ENCODE data around the gene TREX2.

Gene TREX2

DNA sequence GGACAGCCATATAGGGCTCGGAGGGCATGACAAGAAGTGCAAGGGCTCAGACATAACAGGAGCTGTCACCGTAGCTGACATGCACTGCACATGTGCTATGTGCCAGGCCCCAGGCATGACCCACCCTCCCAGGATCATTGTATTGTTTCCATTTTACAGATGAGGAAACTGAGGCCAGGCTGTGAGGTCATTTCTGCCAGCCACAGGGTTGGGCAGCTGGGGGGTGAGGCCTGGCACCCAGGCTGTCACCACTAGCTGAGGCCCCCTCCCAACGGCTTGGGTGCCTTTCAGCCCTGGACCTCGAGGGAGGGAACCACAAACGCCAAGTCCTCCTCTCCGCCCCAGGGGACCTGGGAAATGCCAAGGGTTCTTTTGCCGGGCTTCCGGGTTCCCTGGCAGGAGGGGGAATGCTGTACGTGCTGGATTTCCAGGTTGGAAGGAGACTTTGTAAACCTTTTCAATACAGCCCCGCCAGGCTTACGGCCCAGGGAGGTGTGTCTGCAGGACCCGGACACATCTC lies 12.6 kb downstream of the TREX2 start:
- no peak for DNase-seq

DNA sequence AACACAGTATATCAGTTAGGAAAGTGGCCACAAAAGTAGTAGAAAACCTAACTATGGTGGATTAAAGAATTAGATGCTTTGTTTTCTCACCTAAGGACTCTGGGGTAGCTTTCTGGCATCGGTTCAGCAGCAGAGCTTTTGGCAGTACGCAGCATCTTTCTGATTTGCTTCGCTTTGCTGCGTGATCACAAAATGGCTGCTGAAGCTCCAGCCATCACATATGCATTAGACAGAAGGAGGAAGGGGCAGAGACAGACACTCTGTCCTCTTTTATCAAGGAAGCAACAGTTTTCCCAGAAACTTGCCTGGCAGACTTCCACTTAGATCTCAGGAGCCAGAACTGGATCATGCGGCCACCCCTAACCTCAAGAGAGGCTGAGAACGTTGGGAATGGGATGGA lies 15.1 kb downstream of the TREX2 start:
- no peak for DNase-seq

DNA sequence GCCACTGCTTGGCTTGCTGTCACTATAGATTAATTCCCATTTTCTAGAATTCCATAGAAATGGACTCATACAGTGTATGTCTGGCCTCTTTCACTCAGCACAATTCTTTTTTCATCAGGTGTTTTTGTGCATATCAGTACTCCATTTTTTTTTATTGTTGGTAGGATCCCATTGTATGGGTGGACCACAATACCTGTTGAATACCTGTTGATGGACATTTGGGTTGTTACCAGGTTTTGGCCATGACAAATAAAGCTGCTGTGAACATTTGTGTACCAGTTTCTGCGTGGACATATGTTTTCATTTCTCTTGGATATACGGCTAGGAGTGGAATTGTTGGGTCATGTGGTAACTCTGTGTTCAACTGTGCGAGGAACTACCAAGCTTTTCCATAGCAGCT lies 19.7 kb downstream of the TREX2 start:
- no peak for DNase-seq

DNA sequence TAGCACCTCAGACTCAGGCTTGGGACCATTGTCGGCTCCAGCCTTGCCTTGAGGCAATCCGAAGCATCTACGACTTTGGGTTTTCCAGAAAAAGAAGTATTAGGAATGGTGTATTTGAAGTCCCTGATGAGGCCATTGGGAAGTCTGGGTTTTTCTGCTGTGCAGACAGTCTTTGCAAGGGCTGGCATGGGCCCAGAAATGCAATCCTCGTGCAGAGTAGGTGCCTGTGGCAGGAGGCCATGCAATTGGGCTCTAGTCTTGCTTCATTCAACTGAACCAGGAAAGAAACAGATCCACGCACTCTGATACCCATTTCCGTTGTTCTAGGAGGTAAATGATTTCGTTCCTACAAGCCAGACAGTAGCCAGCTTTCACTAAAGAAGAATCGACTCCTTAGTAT lies 22.2 kb downstream of the TREX2 start:
- DNase-seq: no peak

DNA sequence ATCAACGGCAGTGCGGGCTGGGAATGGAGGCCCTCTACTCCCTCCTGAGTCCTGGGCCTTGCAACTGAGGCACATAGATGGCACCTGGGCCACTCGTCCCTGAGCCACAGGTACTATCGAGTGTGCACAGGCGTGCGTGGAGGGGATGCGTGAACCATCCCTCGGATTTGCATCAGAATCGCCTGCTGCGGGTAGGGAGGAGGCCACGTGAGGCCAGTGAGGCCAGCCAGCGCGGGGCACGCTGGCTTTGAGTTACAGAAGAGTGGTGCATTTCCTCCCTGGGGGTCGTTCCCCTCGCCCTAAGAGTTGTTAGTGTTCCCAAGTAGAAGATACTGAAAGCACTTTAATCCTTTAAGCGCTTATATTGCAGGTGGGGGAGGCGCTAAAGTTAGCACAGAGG lies 24.0 kb downstream of the TREX2 start:
- no peak for DNase-seq

DNA sequence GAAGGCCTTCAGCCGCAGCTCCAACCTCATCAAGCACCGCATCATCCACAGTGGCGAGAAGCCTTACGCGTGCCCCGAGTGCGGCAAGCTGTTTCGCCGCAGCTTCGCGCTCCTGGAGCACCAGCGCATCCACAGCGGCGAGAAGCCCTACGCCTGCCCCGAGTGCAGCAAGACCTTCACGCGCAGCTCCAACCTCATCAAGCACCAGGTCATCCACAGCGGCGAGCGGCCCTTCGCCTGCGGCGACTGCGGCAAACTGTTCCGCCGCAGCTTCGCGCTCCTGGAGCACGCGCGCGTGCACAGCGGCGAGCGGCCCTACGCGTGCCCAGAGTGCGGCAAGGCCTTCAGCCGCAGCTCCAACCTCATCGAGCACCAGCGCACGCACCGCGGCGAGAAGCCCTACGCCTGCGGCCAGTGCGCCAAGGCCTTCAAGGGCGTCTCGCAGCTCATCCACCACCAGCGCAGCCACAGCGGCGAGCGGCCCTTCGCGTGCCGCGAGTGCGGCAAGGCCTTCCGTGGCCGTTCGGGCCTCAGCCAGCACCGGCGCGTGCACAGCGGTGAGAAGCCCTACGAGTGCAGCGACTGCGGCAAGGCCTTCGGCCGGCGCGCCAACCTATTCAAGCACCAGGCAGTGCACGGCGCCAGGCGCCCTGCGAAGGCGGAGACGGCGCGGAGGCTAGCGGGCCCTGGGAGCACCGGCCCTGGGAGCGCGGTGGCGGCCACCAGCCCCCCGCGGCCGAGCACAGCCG lies 24.8 kb downstream of the TREX2 start:
- no peak for DNase-seq

DNA sequence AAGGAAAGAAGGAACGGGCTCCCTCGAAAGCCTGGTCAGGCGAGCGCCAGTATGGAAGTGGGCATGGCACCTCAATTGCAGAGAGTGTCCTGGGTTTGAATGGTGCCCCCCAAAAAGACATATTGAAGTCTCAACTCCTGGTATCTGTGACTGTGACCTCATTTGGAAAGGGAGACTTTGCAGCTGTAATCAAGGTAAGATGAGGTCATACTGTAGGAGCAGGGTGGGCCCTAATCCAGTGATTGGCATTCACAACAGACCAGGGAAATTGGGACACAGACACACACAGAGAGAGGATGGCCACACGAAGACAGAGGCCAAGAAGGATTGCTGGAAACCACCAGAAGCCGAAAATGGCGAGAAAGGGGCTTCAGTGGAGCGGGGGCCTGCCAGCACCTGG lies 28.2 kb downstream of the TREX2 start:
- no peak for DNase-seq

DNA sequence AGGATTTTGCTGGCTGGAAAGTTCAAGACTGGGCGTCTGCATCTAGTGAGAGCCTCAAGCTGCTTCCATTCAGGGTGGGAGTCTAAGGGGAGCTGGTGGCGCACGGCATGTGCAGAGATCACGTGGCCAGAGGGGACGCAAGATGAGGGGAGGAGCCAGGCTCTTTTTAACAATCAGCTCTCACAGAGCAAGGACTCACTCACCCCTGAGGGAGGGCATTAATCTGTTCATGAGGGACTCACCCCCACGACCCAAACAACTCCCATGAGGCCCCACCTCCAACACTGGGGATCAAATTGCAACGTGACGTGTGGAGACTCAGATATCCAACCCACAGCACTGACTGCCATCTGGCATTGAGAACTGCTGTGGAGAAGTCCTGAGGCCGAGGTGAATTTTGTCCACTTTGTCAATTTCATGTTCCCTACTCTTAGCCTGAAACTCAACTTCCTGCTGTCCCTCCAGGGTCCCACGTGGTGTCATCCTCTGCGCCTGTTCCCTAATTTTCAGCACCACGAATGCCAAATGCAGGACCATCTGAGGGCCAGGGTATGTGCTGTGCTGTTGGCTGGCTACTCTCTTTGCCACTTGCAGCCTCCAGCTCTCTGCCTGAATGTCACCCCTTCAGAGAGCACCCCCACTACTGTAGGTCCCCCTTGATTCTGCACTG lies 28.9 kb downstream of the TREX2 start:
- DNase-seq: no peak

DNA sequence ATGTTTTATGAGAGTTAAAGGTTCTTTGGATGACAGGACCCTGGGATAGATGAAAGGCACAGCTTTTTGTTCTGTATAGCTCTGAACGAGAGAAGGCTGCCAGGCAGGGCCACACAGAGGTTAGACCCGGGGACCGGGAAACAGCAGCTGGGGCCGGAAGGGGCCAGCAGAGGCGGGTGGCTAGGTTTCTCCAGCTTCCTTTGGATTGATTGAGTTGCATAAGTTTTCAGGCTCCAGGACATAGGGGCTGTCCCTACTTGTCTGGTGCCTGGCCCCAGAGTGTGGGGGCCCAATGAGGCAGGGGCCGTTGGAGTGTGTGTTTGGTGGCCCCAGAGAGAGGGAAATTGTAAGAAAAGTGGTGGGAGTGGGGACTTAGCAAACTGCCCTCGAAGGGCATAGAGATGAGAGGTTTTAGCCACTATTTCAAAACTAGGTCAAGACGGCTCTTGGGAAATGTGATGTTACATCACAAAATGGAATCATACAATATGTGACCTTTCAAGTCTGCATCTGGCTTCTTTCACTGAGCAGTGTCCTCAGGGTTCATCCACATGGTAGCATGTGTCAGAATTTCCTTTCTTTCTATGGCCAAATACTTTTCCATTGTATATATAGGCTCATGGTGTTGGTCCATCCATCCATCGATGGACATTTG lies 30.9 kb downstream of the TREX2 start:
- no peak for DNase-seq

DNA sequence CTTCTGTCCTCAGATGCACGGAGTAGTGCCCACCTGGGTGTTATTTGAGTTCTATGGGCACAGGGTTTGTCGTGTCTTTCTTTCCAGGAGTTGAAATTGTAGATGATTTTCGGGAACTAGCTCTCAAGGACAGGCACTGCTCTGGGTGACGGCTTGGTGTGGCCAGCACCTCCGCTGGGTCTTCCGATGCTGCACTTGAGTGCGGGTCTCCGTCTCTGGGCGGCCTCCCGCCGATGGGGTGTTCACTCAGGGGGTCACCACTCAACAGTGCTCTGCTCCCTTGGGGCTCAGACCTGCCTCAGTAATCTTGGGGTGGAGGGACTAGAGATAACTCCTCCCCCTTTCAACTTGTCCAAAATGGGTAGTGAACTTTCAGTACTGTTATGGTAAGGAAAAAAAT lies 32.1 kb downstream of the TREX2 start:
- DNase-seq: no peak

DNA sequence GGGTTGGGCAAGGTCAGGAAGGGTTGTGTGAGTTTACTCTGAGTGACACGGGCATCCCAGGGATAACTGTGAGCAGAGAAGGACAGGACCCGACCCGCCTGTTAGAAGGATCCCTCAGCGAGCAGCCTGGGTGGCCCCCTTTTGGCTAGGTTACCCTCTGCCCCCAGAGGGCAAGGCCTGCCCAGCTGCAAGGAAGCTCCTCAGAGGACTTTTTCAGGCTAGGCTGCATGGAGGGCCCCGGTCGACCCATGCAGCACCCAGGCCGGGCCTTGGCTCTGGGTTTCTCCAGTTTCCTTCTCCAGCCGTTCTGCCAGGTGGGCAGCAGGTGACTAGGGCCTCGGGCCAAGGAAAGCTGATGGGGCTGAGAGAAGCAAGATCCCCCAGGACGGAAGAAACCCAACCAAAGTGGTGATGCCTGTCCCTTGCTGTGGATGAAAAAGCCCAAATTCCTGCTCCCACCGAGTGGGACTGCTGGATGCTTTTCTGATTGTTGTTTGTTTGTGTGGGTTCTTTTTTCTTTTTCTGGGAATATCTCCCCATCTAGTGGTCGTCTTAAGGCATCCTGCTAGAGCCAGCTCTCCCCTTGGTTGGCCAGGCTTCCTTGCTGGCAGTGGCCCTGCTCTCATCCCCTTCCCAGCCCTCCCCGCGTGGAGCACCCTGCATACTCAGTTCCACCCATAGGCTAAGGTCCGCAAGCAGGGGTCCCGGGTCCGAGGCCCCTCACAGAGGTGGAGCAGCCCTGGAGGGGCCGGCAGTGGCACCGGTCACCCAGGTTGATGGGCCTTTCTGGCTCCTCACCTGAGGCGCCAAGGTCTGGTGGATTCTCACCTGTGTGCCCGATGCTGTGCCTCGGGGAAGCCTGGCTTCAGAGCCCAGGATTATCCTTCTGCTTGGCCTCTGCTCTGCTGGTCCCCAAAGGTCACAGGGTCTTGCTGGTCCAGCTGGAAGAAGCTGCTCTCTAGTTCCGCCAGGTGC lies 32.8 kb downstream of the TREX2 start:
- no peak for DNase-seq

DNA sequence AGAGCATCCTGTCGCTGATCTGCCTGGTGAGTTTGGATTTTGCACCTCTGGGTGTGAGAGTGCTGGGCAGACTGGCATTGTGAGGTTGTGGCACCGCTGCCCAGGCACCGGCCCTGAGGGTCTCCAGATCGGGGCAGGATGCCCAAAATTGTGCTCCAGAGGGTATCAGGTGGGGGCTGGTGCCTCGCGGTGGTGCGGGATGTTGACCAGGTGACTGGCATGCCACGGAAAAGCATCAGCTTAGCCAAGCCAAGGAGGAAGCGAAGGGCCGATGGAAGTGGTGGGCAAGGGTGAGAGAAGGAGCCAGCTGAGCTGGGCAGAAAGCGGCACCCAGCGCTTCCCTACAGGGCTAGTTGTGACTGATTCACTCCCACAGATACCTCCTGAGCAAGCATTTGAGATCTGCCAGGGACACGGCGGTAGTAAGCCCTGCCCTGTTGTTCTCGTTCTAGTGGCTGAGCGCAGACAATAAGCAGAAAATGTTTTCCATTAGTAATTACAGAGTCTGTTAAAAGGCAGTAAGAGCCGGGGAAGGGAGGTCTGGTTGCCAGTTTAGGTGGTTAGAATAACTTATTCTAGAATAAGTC lies 33.8 kb downstream of the TREX2 start:
- no peak for DNase-seq

DNA sequence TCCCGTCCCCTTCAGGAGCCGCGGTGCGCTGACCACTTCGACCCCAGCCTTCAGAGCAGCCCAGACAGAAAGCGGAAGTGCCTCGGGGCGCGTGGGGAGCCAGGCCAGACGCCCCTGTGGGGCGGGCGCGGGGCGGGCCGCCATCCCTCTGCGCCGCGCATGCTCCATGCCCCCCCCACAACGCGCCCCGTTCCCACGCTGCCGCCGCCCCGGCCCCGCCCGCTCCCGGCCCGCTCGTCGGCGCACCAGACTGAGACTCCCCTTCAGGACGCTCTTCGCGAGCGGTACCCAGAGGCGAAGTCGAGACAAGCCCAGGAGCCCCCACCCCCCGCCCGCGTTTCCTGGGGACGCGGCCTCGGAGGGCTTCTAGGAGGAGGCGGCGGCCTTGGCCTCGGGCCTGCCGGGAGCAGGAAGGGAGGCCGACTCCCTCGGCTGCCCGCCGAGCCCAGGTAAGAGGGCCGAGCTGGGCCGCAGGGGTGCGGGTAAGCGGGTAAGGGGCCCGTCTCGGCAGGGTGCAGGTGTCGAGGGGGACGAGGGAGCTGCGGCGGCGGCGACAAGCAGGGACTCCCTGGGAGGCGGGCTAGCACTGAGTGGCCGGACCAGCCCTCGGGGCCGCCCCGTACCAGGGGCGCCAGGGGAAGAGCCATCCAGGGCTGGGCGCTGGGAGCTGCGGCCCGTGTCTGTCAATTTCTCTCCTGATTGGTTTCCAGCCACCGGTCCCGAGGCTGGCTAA lies 34.4 kb downstream of the TREX2 start, which contains the start of gene ZFP92:
Gene ZFP92 (plus strand): TSS at position 218 of the 733 bp plus-strand sequence. CDS start 6,851 bp downstream, outside the sequence.
- DNase-seq: peak; percentile 3

DNA sequence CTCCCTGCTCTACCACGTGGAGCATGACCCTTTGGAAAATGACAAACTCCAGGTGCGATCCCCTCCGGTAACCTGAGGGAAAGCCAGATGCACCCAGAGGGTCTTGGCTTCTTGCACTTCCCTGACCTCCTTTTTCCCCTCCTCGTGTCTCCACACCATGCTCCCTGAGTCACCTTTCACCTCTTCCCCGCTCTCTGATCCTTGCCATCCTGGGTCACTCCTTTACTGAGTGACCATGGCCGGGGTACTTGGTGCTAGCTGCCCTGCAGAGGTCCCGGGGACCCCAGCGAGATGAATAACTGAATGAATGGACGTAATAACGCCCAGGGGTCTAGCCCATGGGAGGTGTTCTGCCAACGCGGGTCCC lies 35.0 kb downstream of the TREX2 start:
- no peak for DNase-seq

DNA sequence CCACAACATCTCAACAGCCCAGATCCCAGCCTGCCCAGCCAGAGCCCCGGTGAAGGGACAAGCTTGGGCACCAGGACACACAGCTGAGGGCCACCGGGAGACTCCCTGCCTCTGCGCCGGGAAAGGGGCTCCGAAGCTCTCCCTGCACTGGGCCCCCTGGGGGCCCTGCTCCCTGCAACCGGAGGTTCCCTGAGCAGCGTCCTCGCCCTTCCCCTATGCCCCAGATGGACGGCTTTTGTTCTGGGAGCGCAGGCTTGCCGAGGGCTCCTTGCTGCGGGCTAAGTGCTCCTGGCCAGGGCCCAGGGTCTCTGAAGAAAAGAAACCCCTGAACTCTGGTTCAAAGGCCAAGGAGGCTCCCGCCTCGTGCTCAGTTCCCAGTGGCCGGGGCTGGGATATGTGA lies 35.5 kb downstream of the TREX2 start:
- DNase-seq: no peak

DNA sequence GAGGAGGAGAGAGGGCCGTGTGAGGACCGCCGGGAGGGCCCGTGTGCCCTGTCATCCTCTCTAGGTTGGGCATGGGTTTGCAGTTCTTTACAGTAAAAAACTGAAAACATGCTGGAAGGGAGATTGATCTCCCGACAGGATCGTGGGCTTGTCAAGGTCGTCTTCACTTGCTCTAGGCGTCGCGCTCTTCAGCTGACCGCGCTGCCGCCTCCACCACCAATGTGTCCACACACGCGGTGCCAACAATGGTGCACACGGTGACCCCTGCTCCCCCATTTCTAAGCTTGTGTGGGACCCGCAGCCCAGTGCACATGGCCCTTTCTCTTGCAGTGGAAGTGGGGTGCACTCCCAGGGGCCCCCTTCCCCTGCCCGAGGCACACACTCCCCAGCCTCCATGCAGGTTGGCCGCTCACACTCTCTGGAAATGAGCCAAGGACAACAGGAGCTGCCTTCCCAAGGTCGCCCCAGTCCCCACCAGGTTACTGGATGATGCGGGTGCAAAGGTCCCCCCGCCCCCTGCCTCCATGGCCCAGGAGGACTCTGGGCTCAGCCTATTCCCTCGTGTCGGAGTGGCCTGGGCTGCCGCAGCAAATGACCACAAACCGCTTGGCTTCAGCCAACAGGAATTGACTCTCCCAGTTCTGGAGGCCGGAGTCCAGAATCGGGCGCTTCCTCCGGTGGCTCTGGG lies 36.3 kb downstream of the TREX2 start:
- DNase-seq: no peak

DNA sequence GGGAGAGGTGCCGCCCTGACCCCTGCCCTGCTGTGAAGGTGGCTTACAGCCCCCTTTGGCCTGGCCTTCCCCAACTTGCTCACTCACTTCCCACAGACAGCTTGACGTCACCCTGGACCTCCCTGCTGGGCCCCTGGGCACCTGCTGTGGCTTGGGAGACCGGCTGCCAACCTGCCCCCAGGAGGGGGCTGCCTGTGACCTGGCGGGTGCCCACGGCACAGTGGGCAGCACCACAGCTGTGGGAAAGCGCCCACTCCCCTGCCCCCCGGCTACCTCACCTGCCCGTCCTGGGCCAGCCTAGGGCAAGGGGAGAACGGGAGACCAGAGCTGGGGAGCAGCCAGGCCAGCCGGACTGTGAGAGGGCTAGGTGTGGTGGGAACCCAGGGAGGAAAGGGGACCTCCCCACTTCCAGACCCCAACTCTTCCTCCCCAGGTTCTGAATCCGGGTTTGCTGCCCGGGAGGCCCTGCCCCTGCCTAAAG lies 36.9 kb downstream of the TREX2 start:
- no peak for DNase-seq

DNA sequence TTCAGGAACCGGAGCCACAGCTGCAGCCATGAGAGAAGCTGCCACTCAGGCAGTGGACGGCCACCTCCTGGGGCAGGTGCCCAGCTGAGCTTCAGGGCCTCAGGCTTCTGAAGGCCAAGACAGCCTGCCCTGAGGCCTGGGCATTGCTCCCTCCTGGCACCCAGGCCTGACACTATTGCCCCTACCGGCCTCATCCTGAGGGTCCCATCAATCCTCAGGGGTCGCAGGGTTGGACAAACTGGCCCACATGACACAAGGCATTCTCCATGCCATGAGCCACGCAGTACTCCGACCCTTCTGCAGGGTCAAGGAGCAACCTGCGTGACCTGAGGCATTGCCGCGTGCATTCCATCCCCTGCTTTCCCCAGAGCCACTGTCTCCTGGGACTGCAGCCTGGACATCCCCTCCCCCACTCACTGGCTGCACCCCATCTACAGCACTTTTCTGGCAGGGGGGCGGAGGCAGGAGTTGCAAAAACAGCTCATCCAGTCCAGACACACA lies 37.6 kb downstream of the TREX2 start:
- no peak for DNase-seq

DNA sequence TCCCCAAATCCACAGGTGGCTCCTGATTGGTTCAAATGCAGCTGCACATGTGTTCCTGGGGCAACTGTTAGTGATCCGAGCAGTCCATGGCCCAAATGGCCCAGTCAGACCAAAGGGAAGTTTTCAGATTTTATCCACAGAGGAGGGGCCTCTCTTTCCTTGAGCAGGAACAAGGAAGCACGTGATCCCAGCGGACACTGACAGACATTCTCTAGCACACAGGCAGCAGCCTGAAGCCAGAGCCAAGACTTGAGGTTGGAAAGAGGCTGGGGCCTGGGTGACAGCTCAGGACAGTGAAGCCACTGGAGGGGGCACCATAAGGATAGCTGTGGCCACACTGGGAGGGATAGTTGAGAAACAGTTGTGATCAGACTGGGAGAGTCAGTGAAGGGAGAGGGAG lies 38.1 kb downstream of the TREX2 start:
- DNase-seq: no peak

DNA sequence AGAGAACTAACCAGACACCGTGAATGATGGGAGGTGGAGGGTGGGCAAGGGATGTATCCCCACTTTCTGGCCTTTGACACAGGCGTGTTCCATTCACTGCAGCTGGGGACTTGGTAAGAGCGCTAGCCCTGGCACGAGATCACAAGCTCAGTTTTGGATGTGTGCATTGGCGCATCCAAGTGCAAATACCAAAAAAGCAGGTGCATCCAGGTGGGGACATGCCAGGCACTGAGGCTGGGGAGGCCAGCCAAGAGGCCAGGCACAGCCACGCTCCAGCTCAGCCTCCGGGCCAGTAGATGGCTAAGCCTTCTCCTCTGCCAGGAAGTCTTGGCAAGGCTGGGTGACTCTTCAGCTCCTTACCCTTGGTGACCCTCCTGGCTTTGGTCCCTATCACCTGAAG lies 39.0 kb downstream of the TREX2 start:
- no peak for DNase-seq

DNA sequence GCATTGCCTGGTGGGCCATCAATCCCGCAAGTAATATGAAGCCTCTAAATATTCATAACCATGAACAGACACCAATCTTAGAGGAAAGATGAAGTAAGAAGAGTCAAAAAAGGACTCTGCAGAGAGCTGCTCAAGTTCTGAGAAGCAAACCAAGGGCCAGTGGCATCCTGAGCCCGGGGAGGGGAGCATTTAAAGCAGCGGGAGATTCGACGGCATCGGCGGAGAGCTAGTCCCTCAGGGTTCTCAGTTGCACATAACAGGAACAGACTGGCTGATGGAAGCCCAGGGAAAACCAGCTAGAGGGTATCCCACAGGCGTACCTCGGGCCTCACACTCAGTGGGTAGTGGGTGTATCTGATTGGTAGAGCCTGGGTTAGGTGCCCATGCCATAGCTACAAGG lies 39.8 kb downstream of the TREX2 start:
- no peak for DNase-seq
